ENCODE measurements around the gene OR8G5.
"Not testable (repeated sequence)": the region's sequence is repeated elsewhere in the genome, so short reads cannot be mapped to it uniquely, and the experiment has no call there.

Gene OR8G5, protein sequence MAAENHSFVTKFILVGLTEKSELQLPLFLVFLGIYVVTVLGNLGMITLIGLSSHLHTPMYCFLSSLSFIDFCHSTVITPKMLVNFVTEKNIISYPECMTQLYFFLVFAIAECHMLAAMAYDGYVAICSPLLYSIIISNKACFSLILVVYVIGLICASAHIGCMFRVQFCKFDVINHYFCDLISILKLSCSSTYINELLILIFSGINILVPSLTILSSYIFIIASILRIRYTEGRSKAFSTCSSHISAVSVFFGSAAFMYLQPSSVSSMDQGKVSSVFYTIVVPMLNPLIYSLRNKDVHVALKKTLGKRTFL

DNA sequence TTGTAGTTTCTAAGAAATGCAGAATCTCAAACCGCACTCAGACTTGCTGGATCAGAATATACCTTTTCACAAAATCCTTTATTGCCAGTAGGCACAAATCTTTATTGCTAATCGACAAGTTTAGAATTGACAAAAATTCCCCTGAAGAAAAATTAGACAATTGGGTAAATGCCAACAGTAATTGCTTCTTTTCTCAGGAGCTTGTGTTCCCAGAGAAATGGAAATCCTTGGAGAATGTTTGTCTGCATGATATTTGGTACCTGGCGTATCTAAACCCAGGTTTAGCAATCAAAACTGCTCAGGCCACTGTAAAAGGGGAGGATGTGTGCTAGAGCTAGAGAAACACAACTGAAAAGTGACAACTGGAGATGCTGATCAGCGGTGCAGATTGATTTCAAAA lies at the start of gene OR8G5:
Gene OR8G5 (plus strand): TSS at position 301 of the 400 bp plus-strand sequence. CDS start 8,556 bp downstream, outside the sequence.
- no peak for DNase-seq (ENCODE audit: low read depth in 3 of 3)

DNA sequence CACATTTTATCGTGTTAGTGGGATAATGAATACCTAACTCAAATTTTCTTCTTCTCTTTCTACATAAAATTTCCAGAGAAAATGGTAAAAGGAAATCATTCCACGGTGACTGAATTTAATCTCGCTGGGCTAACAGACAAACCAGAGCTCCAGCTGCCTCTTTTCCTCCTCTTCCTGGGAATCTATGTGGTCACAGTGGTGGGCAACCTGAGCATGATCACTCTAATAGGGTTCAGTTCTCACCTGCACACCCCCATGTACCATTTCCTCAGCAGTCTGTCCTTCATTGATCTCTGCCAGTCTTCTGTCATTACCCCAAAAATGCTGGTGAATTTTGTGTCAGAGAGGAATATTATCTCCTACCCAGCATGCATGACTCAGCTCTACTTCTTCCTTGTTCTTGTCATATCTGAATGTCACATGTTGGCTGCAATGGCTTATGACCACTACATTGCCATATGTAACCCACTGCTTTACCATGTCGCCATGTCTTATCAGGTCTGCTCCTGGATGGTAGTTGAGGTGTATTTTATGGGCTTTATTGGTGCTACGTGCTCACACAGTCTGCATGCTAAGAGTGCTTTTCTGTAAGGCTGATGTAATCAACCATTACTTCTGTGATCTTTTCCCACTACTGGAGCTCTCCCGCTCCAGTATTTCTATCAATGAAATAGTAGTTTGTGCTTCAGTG lies 48.9 kb upstream of the OR8G5 start:
- DNase-seq (ENCODE audit: low read depth in 3 of 3) = no peak

DNA sequence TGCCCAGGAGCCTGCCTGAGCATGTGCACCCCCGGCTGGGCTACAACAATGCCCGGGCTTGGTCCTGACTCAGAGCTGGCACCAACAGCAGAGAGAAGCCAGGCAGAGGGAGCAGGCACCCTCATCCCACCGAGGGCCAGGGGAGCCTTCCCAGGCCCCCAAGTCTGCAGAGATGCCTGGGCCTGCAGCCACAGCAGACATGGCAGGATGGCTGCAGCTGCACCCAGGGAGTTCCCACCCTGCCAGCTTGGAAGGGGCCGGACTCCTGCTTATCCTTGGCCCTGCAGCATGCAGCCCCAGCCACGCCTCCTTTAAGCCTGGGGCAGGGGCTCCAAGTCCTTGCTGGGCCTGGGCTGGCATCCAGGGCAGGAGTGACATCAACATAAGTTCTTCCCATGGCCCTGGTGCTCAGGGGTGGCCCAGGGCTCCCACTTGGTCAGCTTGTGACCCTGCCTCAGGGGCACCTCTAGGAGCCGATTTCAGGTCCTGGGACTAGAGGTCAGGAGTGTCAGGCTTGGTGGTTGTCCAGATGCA lies 46.3 kb upstream of the OR8G5 start:
- DNase-seq (ENCODE audit: low read depth in 3 of 3) = no peak

DNA sequence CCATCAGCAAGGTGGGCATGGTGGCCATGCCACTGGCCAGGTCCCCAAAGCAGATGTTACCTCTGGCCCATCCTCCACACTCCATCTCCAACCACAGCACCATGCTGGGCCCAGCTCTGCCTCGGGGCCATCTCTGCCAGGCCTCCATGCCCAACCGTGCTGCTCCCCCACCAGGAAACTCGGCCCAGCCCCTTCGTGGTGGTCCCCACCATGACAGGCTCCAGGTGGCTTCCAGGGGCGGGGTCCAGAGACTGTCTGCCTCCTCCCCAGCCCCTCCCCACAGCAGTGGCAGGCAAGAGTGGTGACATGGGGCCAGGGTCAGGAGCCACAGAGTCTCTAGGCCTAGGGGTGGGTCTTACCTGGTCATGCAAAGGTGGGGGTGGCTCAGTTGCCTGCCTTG lies 45.8 kb upstream of the OR8G5 start:
- no peak for DNase-seq (ENCODE audit: low read depth in 3 of 3)

DNA sequence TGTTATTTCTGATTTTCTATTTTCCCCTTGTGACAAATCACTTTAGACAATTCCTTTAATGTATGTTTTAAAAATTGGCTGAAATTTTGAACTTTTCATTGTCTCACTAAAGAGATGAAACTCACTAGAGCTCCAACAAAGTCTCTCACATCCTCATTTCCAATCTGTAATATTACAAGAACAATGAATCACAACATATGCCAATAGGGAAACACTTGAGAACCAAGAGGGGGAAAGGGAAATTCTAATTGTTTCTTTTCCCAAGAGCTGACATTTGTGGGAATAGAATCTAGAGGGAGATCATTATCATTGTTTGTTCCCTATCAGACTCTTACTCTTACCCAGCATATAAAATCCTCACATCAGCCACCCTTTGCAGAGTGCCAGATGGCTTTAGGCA lies 44.9 kb upstream of the OR8G5 start:
- no peak for DNase-seq (ENCODE audit: low read depth in 3 of 3)

DNA sequence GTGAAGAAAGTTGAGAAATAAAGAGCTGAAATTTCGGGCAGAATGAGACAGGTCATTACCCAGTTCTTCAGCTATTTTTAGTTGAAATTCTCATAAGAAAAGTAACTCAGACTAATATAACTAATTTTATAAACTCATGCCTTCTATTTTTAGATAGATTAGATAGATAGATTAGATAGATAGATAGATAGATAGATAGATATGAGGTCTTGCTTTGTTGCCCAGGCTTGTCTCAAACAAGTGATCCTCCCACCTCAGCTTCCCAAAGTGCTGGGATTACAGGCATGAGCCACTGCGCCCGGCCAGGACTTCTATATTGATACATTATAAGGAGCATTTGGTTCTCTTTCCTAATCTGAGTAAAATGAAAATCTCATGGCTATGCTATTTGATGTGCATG lies 42.1 kb upstream of the OR8G5 start:
- DNase-seq (ENCODE audit: low read depth in 3 of 3) = no peak

DNA sequence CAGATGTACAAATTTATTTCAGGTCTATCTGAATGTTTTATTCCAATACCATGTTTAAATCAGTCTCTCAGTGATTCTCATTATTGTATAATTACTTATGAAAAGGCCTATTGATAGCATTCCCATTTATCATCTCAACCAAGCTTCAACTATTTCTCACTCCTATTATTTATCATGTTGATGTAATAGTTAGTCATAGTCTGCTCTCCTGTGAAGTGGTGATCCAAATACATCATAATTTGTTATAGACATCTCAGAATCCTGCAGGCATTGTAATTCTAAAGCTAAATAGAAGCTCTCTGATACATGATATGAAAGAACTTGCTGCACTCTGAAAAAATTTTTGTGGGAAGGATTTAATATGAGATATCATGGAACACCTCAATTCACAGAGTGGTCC lies 37.0 kb upstream of the OR8G5 start:
- no peak for DNase-seq (ENCODE audit: low read depth in 3 of 3)

DNA sequence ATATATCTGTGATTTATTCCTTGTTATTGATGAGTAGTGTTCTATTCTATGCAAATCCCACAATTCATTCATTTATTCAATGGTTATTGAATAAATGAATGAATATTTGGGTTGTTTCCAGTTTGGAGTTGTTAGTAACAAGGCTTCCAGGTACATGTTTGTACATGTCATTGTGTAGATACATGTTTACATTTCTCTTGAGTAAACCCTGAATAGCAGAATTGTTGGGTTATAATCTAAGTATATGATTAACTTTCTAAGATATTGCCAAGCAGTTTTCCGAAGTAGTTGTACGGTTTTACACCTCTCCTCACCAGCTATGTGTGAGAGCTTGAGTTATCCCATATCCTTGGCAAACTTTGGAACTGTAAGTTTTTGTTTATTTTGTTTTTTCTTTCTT lies 33.8 kb upstream of the OR8G5 start:
- DNase-seq (ENCODE audit: low read depth in 3 of 3) = no peak

DNA sequence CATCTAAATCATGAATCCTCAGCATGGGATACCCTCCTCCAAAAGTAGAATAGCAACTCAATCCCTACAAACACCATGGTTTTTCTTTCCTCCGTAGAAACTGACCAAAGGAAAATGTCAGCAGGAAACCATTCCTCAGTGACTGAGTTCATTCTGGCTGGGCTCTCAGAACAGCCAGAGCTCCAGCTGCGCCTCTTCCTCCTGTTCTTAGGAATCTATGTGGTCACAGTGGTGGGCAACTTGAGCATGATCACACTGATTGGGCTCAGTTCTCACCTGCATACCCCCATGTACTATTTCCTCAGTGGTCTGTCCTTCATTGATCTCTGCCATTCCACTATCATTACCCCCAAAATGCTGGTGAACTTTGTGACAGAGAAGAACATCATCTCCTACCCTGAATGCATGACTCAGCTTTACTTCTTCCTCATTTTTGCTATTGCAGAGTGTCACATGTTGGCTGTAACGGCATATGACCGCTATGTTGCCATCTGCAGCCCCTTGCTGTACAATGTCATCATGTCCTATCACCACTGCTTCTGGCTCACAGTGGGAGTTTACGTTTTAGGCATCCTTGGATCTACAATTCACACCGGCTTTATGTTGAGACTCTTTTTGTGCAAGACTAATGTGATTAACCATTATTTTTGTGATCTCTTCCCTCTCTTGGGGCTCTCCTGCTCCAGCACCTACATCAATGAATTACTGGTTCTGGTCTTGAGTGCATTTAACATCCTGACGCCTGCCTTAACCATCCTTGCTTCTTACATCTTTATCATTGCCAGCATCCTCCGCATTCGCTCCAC lies 31.4 kb upstream of the OR8G5 start:
- not testable (repeated sequence) for DNase-seq (ENCODE audit: low read depth in 3 of 3)

DNA sequence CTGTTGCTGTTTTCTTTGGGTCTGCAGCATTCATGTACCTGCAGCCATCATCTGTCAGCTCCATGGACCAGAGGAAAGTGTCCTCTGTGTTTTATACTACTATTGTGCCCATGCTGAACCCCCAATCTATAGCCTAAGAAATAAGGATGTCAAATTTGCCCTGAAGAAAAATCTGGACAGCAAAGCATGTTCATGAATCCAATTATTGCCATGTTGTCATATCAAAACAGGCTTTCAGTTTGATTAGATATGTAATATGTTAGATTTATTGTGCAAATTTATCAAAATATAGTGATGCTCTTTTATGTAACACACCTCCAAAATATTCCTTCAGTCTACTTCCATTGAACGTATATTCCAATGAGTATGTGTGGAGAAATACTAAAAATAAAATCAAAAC lies 30.7 kb upstream of the OR8G5 start:
- DNase-seq (ENCODE audit: low read depth in 3 of 3) = no peak

DNA sequence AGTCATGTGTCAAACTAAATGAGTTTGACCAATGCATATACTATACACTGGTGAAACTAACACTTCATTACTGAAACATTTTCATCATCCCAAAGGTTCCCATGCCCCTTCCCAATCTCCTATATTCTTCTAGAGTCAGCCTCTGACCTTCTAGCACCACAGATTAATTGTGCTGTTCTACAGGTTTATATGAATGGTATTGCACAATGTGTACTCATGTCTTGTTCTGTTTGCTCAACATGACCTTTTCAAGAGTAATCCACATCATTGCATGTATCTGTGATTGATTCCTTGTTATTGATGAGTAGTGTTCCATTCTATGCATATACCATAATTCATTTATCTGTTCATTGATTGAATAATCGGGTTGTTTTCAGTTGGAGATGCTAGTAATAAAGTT lies 22.8 kb upstream of the OR8G5 start:
- DNase-seq (ENCODE audit: low read depth in 3 of 3) = no peak

DNA sequence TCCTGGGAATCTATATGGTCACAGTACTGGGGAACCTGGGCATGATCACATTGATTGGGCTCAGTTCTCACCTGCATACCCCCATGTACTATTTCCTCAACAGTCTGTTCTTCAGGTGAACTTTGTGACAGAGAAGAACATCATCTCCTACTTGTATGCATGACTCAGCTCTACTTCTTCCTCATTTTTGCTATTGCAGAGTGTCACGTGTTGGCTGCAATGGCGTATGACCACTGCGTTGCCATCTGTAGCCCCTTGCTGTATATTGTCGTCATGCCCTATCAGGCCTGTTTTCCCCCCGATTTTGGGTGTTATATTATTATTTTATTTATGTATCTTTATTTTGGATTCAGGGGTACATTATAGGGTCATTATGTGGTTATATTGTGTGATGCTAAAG lies 17.7 kb upstream of the OR8G5 start:
- no peak for DNase-seq (ENCODE audit: low read depth in 3 of 3)

DNA sequence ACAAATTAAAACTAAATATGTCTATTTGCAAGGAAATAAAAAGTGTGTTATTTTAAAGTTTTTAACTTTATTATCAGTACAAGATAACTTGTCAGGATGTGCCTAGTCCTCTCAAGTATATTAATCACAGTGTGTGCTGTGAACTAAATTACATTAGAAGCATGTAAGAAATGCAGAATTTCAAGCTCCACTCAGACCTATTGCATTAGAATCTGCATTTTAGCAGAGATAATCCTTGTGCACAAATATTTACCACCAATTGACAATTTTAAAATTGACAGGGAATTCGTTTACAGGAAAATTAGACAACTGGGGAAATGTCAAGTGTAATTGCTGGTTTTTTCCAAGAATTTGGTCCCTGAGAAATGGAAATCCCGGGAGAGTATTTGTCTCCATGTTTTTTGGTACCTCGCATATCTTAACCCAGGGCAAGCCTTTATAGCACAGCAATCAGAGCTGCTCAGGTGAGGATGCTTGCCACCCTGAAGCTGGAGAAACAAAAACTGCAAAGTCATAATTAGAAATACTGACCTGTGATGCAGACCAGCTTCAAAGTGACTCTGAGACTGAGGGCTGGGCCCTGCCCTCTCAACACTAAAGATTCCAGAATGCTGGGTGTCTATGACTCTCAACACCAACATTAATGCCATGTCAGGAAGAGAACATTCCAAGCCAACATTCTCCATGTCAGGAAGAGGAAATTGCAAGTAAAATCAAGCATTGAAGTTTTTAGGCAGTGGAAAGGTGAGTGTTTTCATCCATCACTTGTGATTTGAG lies 15.4 kb upstream of the OR8G5 start, which contains the start of gene OR8G1:
Gene OR8G1 (plus strand): TSS at position 475 of the 777 bp plus-strand sequence. CDS start 8,581 bp downstream, outside the sequence.
- DNase-seq (ENCODE audit: low read depth in 3 of 3) = no peak

DNA sequence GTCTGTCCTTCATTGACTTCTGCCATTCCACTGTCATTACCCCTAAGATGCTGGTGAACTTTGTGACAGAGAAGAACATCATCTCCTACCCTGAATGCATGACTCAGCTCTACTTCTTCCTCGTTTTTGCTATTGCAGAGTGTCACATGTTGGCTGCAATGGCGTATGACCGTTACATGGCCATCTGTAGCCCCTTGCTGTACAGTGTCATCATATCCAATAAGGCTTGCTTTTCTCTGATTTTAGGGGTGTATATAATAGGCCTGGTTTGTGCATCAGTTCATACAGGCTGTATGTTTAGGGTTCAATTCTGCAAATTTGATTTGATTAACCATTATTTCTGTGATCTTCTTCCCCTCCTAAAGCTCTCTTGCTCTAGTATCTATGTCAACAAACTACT lies 6.3 kb upstream of the OR8G5 start:
- not testable (repeated sequence) for DNase-seq (ENCODE audit: low read depth in 3 of 3)

DNA sequence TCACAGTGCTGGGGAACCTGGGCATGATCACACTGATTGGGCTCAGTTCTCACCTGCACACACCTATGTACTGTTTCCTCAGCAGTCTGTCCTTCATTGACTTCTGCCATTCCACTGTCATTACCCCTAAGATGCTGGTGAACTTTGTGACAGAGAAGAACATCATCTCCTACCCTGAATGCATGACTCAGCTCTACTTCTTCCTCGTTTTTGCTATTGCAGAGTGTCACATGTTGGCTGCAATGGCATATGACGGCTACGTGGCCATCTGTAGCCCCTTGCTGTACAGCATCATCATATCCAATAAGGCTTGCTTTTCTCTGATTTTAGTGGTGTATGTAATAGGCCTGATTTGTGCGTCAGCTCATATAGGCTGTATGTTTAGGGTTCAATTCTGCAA lies 8.9 kb downstream of the OR8G5 start:
- DNase-seq (ENCODE audit: low read depth in 3 of 3) = not testable (repeated sequence)

DNA sequence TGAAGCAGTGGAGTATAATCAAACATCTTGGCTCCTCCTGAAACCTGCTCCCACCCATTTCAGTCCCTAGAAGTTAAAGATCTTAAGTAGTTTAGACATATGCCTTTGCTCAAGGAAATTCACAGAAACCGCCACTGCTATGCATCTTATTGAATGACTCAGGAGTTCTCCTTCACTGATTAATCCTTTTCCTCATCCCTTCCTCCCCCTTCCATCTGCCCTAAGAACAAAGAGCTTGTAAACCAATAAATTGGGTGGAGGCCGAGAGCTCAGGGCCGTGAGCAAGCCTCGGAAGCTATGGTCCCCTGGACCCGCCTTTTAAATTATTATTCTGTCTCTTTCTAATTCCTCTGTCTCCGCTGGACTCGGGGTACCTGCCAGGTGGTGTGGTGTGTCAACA lies 14.7 kb downstream of the OR8G5 start:
- DNase-seq (ENCODE audit: low read depth in 3 of 3) = not testable (repeated sequence)

DNA sequence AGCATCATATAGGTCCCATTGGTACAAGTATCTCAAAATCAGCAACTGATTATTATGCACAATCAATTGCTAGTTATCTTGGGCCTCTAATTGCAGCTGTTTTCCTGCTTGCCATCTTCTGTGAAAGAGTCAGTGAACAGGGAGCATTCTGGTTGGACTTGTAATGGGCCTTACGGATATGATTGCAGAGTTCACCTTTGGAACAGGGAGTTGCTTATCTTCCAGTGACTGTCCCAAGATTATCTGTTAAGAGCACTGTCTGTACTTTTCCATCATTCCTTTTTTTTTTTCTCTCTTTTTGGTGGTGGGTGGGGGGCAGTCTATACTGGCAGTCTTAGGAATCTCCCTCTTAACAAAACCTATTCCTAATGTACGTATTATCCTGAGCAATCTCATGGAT lies 17.8 kb downstream of the OR8G5 start:
- no peak for DNase-seq (ENCODE audit: low read depth in 3 of 3)

DNA sequence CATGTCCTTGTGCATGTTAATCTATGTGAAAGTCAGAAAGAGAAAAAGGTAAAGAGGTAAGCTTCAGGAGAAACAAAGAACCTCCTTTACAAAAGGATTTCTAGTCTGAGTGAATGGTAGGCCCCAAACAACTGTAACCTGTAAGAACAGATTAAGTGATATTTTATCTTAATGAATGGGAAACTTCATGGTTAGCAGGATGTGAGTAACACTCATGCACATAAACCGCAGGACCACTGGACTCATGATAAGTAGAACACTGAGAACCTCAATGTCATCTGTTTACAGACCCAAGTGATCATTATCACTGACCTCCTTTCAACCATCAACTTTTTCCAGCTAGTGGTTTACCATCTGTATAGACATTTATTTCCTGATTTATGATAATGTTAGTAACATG lies 19.9 kb downstream of the OR8G5 start:
- no peak for DNase-seq (ENCODE audit: low read depth in 3 of 3)

DNA sequence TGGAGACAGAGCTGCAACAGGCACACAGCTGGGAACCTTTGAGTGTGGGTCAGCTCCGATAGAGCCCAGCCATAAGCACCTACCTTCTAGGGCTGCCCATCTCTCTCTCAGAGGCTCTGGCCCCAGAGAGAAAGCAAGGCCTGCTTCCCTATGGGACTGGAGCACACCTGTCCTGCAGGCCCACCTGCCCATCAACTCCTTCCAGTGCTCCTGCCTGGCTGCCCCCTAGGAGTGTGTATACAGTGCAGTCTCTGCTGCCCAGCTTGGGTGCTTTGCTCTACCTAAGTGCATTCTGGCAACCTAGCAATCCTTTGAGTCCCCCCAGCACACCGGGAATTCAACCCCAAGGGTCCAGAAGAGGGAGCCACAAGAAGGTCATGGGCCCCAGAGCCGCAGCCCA lies 21.0 kb downstream of the OR8G5 start:
- no peak for DNase-seq (ENCODE audit: low read depth in 3 of 3)

DNA sequence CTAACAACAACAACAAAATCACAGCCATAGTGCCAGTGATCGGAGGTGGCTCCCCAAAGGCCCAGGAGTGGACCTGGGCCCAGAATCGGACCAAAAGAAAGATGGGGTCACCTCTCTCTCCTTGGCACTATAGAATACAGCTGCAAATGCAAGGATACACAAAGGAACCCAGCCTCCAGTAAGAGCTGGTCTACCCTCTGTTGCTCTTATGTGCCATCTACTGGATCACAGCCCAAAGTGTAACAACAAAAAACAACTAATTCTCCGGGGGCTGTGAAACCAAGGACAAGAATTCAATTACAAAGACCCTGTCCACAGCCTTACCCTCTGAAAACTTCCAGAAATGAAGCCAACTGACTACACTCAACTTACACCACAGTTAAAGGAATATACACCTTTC lies 21.6 kb downstream of the OR8G5 start:
- no peak for DNase-seq (ENCODE audit: low read depth in 3 of 3)

DNA sequence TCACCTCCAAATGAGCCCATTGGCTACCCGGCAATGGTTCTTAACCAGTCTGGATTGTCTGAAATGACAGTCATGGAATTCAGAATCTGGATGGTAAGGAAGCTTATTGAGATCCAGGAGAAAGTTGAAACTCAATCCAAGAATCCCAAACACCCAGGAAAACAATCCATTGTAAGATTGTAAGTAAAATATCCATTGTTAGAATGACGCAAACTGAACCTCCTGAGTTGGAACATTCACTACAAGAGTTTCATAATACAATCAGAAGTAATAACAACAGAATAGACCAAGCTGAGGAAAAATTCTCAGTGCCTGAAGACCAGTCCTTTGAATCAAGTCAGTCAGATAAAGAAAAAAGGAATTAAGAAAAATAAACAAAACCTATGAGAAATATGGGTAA lies 22.1 kb downstream of the OR8G5 start:
- DNase-seq (ENCODE audit: low read depth in 3 of 3) = no peak
